Hepatocyte (in vitro differentiated cells): Measurements from ENCODE around the gene BLOC1S4. TPM values are rescaled to one million over a fixed set of nuclear protein-coding genes. Genes with fewer than 3 reads are reported as not detected.
A peak's percentile ranks its signal among the peaks of the same experiment; 100 is the strongest.

Experiments used
- DNase-seq: peaks from one replicate; pipeline ENCODE4 v3.0.0-alpha.2; 2016; ENCODE audit warnings: low spot score
- H2AFZ ChIP-seq: fragments of 200-600 bp; sonication (generic); 2 replicates; pipeline ENCODE4 v1.6.0; 2016; ENCODE audit warnings: antibody characterized with exemption, mild to moderate bottlenecking
- H3K27ac ChIP-seq: fragments of 200-600 bp; sonication (generic); 2 replicates; pipeline ENCODE4 v1.5.1; 2016; ENCODE audit warnings: mild to moderate bottlenecking
- H3K27me3 ChIP-seq: fragments of 200-600 bp; sonication (generic); 2 replicates; pipeline ENCODE4 v1.6.1; 2016
- H3K36me3 ChIP-seq: fragments of 200-600 bp; sonication (generic); replicated peaks from 2 replicates; pipeline ENCODE4 v1.5.1; 2016; ENCODE audit warnings: low read depth; ENCODE audit not compliant: insufficient read depth
- H3K4me1 ChIP-seq: fragments of 200-600 bp; sonication (generic); 2 replicates; pipeline ENCODE4 v1.5.1; 2016; ENCODE audit warnings: mild to moderate bottlenecking, moderate library complexity; ENCODE audit not compliant: insufficient read depth
- H3K4me2 ChIP-seq: fragments of 200-600 bp; sonication (generic); 2 replicates; pipeline ENCODE4 v1.6.0; 2016
- H3K4me3 ChIP-seq: fragments of 200-600 bp; sonication (generic); 2 replicates; pipeline ENCODE4 v1.5.1; 2016; ENCODE audit warnings: mild to moderate bottlenecking
- H3K79me2 ChIP-seq: fragments of 200-600 bp; sonication (generic); 2 replicates; pipeline ENCODE4 v1.6.0; 2017; ENCODE audit warnings: mild to moderate bottlenecking
- H3K9me2 ChIP-seq: fragments of 200-600 bp; sonication (generic); replicated peaks from 2 replicates; pipeline ENCODE4 v1.6.0; 2017; ENCODE audit warnings: mild to moderate bottlenecking; ENCODE audit not compliant: insufficient read depth
- H3K9me3 ChIP-seq: fragments of 200-600 bp; sonication (generic); 2 replicates; pipeline ENCODE4 v1.5.1; 2016; ENCODE audit warnings: low read depth, mild to moderate bottlenecking
- H4K20me1 ChIP-seq: fragments of 200-600 bp; sonication (generic); 2 replicates; pipeline ENCODE4 v1.6.0; 2016; ENCODE audit warnings: mild to moderate bottlenecking; ENCODE audit not compliant: insufficient read depth, poor library complexity, severe bottlenecking
- CTCF ChIP-seq: fragments of 200-600 bp; sonication (generic); IDR thresholded peaks from 2 replicates; pipeline ENCODE4 v1.5.1; 2016; ENCODE audit warnings: antibody characterized with exemption, mild to moderate bottlenecking; ENCODE audit not compliant: poor library complexity
- EZH2 ChIP-seq: fragments of 200-600 bp; sonication (generic); IDR thresholded peaks from 2 replicates; pipeline ENCODE4 v1.6.1; 2016; ENCODE audit warnings: antibody characterized with exemption, mild to moderate bottlenecking, borderline replicate concordance
- EZH2phosphoT487 ChIP-seq: fragments of 200-600 bp; sonication (generic); IDR thresholded peaks from one replicate; pipeline ENCODE4 v1.6.1; 2018; ENCODE audit warnings: antibody characterized with exemption, mild to moderate bottlenecking, low read depth, moderate library complexity; ENCODE audit not compliant: unreplicated experiment, severe bottlenecking
- WGBS: methylation state at CpG from one replicate; pipeline ENCODE4 v1.1.6; 2016; ENCODE audit warnings: low lambda C conversion rate; ENCODE audit errors: missing lambda C conversion rate; 5-methylcytosine and 5-hydroxymethylcytosine counted together
- polyA plus RNA-seq: library from polyadenylated mRNA; unstranded; fragments of >200 nt; fragmentation: Nextera tagmentation; extraction: Ambion mirVana; gene quantifications from 2 replicates; pipeline ENCODE4 v1.2.1, GENCODE V29; 2016
- total RNA-seq: library from RNA; depleted of rRNA; stranded (reverse); fragments of >200 nt; gene quantifications from 2 replicates; pipeline ENCODE4 v1.2.3, GENCODE V29; 2014

BLOC1S4 gene
- total and polyA plus RNA-seq, 2 experiments from 2014 or later, result 33.3 to 60.0 TPM

DNA sequence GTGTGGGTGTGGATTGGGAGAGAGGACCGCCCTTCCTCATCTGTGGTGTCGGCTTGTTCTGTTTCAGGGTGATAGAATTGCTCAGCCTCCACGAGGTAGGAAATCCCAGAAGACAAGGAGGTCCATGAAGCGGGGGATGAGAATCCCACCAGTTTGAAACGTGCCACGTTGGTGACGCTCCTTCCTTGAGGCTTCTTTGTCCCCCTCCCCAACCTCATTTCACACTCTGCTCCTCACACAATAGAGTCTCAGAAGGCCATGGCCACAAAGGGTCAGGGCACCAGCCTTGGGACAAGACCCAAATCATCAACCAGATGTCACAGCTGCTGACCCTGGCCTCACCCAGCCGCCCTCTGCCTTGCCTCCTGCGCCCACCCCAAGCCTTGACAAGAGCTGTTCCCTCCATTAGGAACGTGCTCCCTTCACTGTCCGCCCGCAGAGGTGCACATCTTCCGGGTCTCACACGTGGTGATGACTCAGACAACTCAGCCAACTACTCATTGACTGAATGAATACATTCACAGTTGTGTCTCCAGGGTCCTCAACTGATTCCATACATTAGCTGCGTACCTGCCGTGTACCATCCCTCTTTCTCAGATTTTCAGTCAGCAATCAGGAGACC, 18.3 kb downstream of the BLOC1S4 start:
- no peaks in the 10 kb centered on the region for H3K36me3 ChIP-seq
- H3K27ac ChIP-seq, result peak overlapping the region; percentile 9
- no peak overlapping the region for H3K4me3 ChIP-seq
- 87% methylated on average over 16 of the region's 16 CpGs for WGBS
- H4K20me1 ChIP-seq, result no peaks in the 10 kb centered on the region
- no peaks in the 10 kb centered on the region for H3K27me3 ChIP-seq
- no peaks in the 10 kb centered on the region for H3K9me3 ChIP-seq
- TF ChIP-seq EZH2 (no peak), EZH2phosphoT487 (no peak)
- H2AFZ ChIP-seq, result no peak overlapping the region
- H3K4me1 ChIP-seq, result peaks cover 8% of the 10 kb centered on the region
- no peaks in the 10 kb centered on the region for H3K9me2 ChIP-seq
- H3K4me2 ChIP-seq, result no peak overlapping the region
- no peak for DNase-seq
- no peaks in the 10 kb centered on the region for H3K79me2 ChIP-seq

DNA sequence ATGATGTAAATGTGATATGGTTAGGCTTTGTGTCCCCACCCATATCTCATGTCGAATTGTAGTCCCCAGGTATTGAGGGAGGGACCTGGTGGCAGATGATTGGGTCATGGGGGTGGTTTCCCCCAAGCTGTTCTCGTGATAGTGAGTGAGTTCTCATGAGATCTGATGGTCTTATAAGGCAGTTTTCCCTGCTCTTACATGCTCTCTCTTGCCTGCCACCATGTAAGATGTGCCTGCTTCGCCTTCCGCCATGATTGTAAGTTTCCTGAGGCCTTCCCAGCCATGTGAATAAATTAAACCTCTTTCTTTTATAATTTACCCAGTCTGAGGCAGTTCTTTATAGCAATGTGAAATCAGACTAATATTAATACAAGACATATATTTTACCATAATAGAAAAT, 23.9 kb downstream of the BLOC1S4 start:
- Histone ChIP-seq H3K79me2 (no peaks in the 10 kb centered on the region), H3K27me3 (no peaks in the 10 kb centered on the region), H3K9me2 (no peaks in the 10 kb centered on the region), H3K9me3 (no peaks in the 10 kb centered on the region), H3K36me3 (no peaks in the 10 kb centered on the region), H3K27ac (no peak overlapping the region), H3K4me2 (no peak overlapping the region), H4K20me1 (no peaks in the 10 kb centered on the region), H3K4me1 (no peaks in the 10 kb centered on the region), H2AFZ (no peak overlapping the region), H3K4me3 (no peak overlapping the region)
- no peak for TF ChIP-seq CTCF
- TF ChIP-seq EZH2, result no peak
- DNase-seq, result no peak
- 93% methylated on average over 4 of the region's 4 CpGs for WGBS

DNA sequence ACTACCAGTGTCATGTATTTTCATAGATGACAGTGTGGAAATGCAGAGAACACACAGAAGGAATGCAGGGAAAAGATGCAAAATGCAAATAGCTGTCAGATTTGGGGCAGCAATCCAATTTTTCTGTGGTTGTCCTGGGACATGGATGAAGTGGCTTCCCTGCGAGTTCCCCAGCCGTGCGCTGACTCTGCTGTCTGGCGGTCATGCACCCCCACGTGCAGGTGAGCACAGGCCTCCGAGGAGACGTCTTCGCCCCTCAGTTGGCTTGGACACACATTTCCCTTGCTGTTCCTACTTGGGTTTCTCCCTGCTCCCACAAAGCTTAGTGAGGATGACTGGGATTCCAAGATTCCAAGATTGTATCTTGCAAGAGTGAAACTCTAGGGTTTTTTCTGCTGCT, 24.4 kb downstream of the BLOC1S4 start:
- H4K20me1 ChIP-seq, result no peaks in the 10 kb centered on the region
- H3K27ac ChIP-seq, result no peak overlapping the region
- H3K79me2 ChIP-seq, result no peaks in the 10 kb centered on the region
- H3K36me3 ChIP-seq, result no peaks in the 10 kb centered on the region
- no peaks in the 10 kb centered on the region for H3K9me2 ChIP-seq
- no peak for DNase-seq
- no peak overlapping the region for H3K4me2 ChIP-seq
- H3K27me3 ChIP-seq, result no peaks in the 10 kb centered on the region
- no peaks in the 10 kb centered on the region for H3K9me3 ChIP-seq
- 97% methylated on average over 8 of the region's 8 CpGs for WGBS
- no peaks in the 10 kb centered on the region for H3K4me1 ChIP-seq
- H3K4me3 ChIP-seq, result no peak overlapping the region
- TF ChIP-seq CTCF (no peak), EZH2phosphoT487 (no peak), EZH2 (no peak)
- H2AFZ ChIP-seq, result no peak overlapping the region

DNA sequence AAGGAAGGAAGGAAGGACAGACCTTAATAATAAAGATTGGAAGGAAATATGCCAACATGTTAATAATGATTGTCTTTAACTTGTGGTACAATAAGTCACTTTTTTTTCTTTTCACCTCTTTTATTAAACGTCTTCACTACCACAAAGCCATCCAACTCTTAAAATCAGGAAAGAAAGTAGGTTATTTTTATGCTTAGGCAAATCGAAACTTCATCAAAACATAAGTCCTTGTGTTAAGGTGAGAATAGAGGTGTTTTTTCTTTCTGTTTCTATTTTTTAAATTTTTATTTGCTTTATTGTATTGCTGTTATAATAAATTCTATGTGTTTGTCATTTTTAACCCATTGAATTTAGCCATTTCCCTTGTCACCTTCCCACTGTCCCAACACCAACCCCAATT, 26.5 kb downstream of the BLOC1S4 start:
- no peak overlapping the region for H3K27ac ChIP-seq
- no peaks in the 10 kb centered on the region for H3K79me2 ChIP-seq
- DNase-seq, result no peak
- no peak overlapping the region for H2AFZ ChIP-seq
- H3K36me3 ChIP-seq, result no peaks in the 10 kb centered on the region
- peaks cover 3% of the 10 kb centered on the region for H3K4me1 ChIP-seq
- no peaks in the 10 kb centered on the region for H3K9me2 ChIP-seq
- H3K4me2 ChIP-seq, result no peak overlapping the region
- 86% methylated on average over 2 of the region's 2 CpGs for WGBS
- TF ChIP-seq EZH2, result no peak
- no peak for TF ChIP-seq CTCF
- TF ChIP-seq EZH2phosphoT487, result no peak
- H4K20me1 ChIP-seq, result no peaks in the 10 kb centered on the region
- no peak overlapping the region for H3K4me3 ChIP-seq
- H3K27me3 ChIP-seq, result no peaks in the 10 kb centered on the region
- H3K9me3 ChIP-seq, result no peaks in the 10 kb centered on the region
